H9 (cell line): ENCODE measurements around the gene RAC2. TPM values are rescaled to one million over a fixed set of nuclear protein-coding genes. Genes with fewer than 3 reads are reported as not detected.

Source experiments
- DNase-seq: peaks from one replicate; pipeline ENCODE4 v3.0.0-alpha.2; 2017
- H2AFZ ChIP-seq: one replicate; pipeline ENCODE4 v1.6.1; 2013; ENCODE audit warnings: mild to moderate bottlenecking, low read length, control low read depth, moderate library complexity
- H2AK5ac ChIP-seq: 2 replicates; pipeline ENCODE4 v1.6.1; 2013; ENCODE audit warnings: low read length, control low read depth, mixed read lengths; ENCODE audit not compliant: insufficient read length
- H2BK120ac ChIP-seq: one replicate; pipeline ENCODE4 v1.6.1; 2013; ENCODE audit warnings: low read depth, mild to moderate bottlenecking, low read length, control low read depth, inconsistent platforms; ENCODE audit not compliant: poor library complexity, severe bottlenecking
- H2BK12ac ChIP-seq: 2 replicates; pipeline ENCODE4 v1.6.1; 2013; ENCODE audit warnings: low read length, control low read depth, mixed read lengths, low read depth; ENCODE audit not compliant: insufficient read length
- H2BK15ac ChIP-seq: 2 replicates; pipeline ENCODE4 v1.6.1; 2013; ENCODE audit warnings: low read depth, low read length, control low read depth
- H2BK20ac ChIP-seq: one replicate; pipeline ENCODE4 v1.6.1; 2013; ENCODE audit warnings: low read depth, mild to moderate bottlenecking, low read length, control low read depth, inconsistent platforms; ENCODE audit not compliant: poor library complexity, severe bottlenecking
- H2BK5ac ChIP-seq: 2 replicates; pipeline ENCODE4 v1.6.1; 2013; ENCODE audit warnings: low read length, control low read depth, mixed read lengths; ENCODE audit not compliant: insufficient read length
- H3K14ac ChIP-seq: 2 replicates; pipeline ENCODE4 v1.6.1; 2013; ENCODE audit warnings: low read length, control low read depth; ENCODE audit not compliant: insufficient read depth
- H3K18ac ChIP-seq: 2 replicates; pipeline ENCODE4 v1.6.1; 2013; ENCODE audit warnings: low read depth, mild to moderate bottlenecking, mixed read lengths, low read length, control low read depth; ENCODE audit not compliant: insufficient read length
- H3K23ac ChIP-seq: 2 replicates; pipeline ENCODE4 v1.6.1; 2013; ENCODE audit warnings: low read length, control low read depth, mixed read lengths, low read depth; ENCODE audit not compliant: insufficient read length
- H3K23me2 ChIP-seq: 2 replicates; pipeline ENCODE4 v1.6.1; 2013; ENCODE audit warnings: low read depth, mild to moderate bottlenecking, mixed read lengths, low read length, control low read depth; ENCODE audit not compliant: insufficient read length, poor library complexity, severe bottlenecking
- H3K27ac ChIP-seq: 2 replicates; pipeline ENCODE4 v1.5.1; 2013; ENCODE audit warnings: low read length, control low read depth, mixed read lengths, low read depth; ENCODE audit not compliant: insufficient read length
- H3K27me3 ChIP-seq: 2 replicates; pipeline ENCODE4 v1.6.1; 2013; ENCODE audit warnings: low read length, control low read depth, inconsistent platforms; ENCODE audit not compliant: insufficient read depth
- H3K4ac ChIP-seq: 2 replicates; pipeline ENCODE4 v1.6.1; 2013; ENCODE audit warnings: low read depth, mild to moderate bottlenecking, control low read depth, inconsistent platforms, low read length, moderate library complexity
- H3K4me1 ChIP-seq: 2 replicates; pipeline ENCODE4 v1.6.1; 2013; ENCODE audit warnings: low read length, control low read depth, inconsistent platforms; ENCODE audit not compliant: insufficient read depth
- H3K4me2 ChIP-seq: 2 replicates; pipeline ENCODE4 v1.6.1; 2013; ENCODE audit warnings: low read length, control low read depth, mixed read lengths; ENCODE audit not compliant: insufficient read length, insufficient read depth
- H3K56ac ChIP-seq: 2 replicates; pipeline ENCODE4 v1.6.1; 2013; ENCODE audit warnings: low read depth, mild to moderate bottlenecking, mixed read lengths, low read length, control low read depth; ENCODE audit not compliant: insufficient read length
- H3K79me1 ChIP-seq: 2 replicates; pipeline ENCODE4 v1.6.1; 2013; ENCODE audit warnings: low read depth, mild to moderate bottlenecking, moderate library complexity, low read length, control low read depth, inconsistent platforms; ENCODE audit not compliant: insufficient read depth, poor library complexity, severe bottlenecking
- H3K79me2 ChIP-seq: 2 replicates; pipeline ENCODE4 v1.6.1; 2013; ENCODE audit warnings: low read length, control low read depth, inconsistent platforms; ENCODE audit not compliant: insufficient read depth
- H3K9ac ChIP-seq: 2 replicates; pipeline ENCODE4 v1.6.1; 2013; ENCODE audit warnings: low read length, control low read depth, mixed read lengths; ENCODE audit not compliant: insufficient read length; ENCODE audit errors: extremely low read depth
- H3K9me3 ChIP-seq: one replicate; pipeline ENCODE4 v1.6.1; 2013; ENCODE audit warnings: low read depth, low read length, inconsistent platforms; ENCODE audit not compliant: control insufficient read depth
- H3T11ph ChIP-seq: one replicate; pipeline ENCODE4 v1.6.1; 2013; ENCODE audit warnings: mild to moderate bottlenecking, low read length, control low read depth, inconsistent platforms
- H4K20me1 ChIP-seq: one replicate; pipeline ENCODE4 v1.6.1; 2013; ENCODE audit not compliant: control insufficient read depth, insufficient read length, insufficient read depth
- H4K5ac ChIP-seq: 2 replicates; pipeline ENCODE4 v1.6.1; 2013; ENCODE audit warnings: low read depth, mild to moderate bottlenecking, mixed read lengths, low read length, control low read depth; ENCODE audit not compliant: insufficient read length
- H4K8ac ChIP-seq: replicated peaks from 2 replicates; pipeline ENCODE4 v1.6.1; 2013; ENCODE audit warnings: low read length, control low read depth, mixed read lengths, low read depth; ENCODE audit not compliant: insufficient read length
- H4K91ac ChIP-seq: 2 replicates; pipeline ENCODE4 v1.6.1; 2013; ENCODE audit warnings: low read depth, mild to moderate bottlenecking, moderate library complexity, mixed read lengths, low read length, control low read depth; ENCODE audit not compliant: insufficient read length
- H3K27ac Mint-ChIP-seq, 3 experiments: 2 replicates in 2 of 3; 3 replicates in 1 of 3; pipeline ENCODE4 v1.8.0; 2020 to 2021; ENCODE audit warnings: mixed read lengths in 3 of 3, mild to moderate bottlenecking in 1 of 3, moderate library complexity in 1 of 3
- H3K27me3 Mint-ChIP-seq: 2 replicates; pipeline ENCODE4 v1.8.0; 2021; ENCODE audit warnings: low read depth, mild to moderate bottlenecking, moderate library complexity, mixed read lengths
- H3K36me3 Mint-ChIP-seq, 3 experiments: 2 replicates in 2 of 3; 3 replicates in 1 of 3; pipeline ENCODE4 v1.8.0; 2020 to 2021; ENCODE audit warnings: low read depth in 3 of 3, mixed read lengths in 3 of 3; ENCODE audit not compliant: insufficient read depth in 1 of 3
- H3K4me1 Mint-ChIP-seq, 2 experiments: 2 replicates each; pipeline ENCODE4 v1.8.0; 2020; ENCODE audit warnings: mixed read lengths in 2 of 2
- H3K4me3 Mint-ChIP-seq, 2 experiments: 2 replicates in 1 of 2; 3 replicates in 1 of 2; pipeline ENCODE4 v1.8.0; 2020 to 2021; ENCODE audit warnings: mild to moderate bottlenecking in 2 of 2, mixed read lengths in 2 of 2, moderate library complexity in 1 of 2
- H3K9me3 Mint-ChIP-seq, 2 experiments: 2 replicates in 1 of 2; 3 replicates in 1 of 2; pipeline ENCODE4 v1.8.0; 2020; ENCODE audit warnings: mild to moderate bottlenecking in 2 of 2, mixed read lengths in 2 of 2, moderate library complexity in 1 of 2
- CTCF ChIP-seq: fragments of 200-600 bp; sonication (generic); conservative IDR thresholded peaks from 3 replicates; pipeline ENCODE4 v1.8.0; 2021; ENCODE audit warnings: antibody characterized with exemption, mild to moderate bottlenecking
- WGBS: extraction: QIAGEN DNeasy Blood & Tissue Kit; methylation state at CpG from one replicate; pipeline ENCODE4 v1.1.7; 2013; ENCODE audit warnings: missing lambda C conversion rate, low lambda C conversion rate, mixed read lengths; ENCODE audit not compliant: insufficient read length; ENCODE audit errors: extremely low coverage; 5-methylcytosine and 5-hydroxymethylcytosine counted together
- total RNA-seq: library from RNA; stranded (reverse); gene quantifications from 2 replicates; pipeline ENCODE4 v1.2.1, GENCODE V29; 2021

The RAC2 gene
- total RNA-seq, 1 experiment from 2014 or later: 2.8 TPM

- Mint-ChIP-seq H3K4me3 (no peak overlapping the region), H3K27ac (no peak overlapping the region), H3K27me3 (peaks cover 17% of the 10 kb centered on the region), H3K4me1 (peaks cover 4 to 21% of the 10 kb centered on the region in 2 experiments; a peak in 3 of 4 replicates), H3K36me3 (no peaks in the 10 kb centered on the region), H3K9me3 (no peaks in the 10 kb centered on the region)
- Histone ChIP-seq H3K23ac (no peak overlapping the region), H3K18ac (no peak overlapping the region), H2BK120ac (no peak overlapping the region), H4K5ac (no peak overlapping the region), H3K9ac (no peak overlapping the region), H3K56ac (no peak overlapping the region), H3K9me3 (no peaks in the 10 kb centered on the region), H3K79me2 (no peaks in the 10 kb centered on the region), H3K4me1 (no peaks in the 10 kb centered on the region), H4K91ac (no peak overlapping the region), H3K23me2 (no peaks in the 10 kb centered on the region), H3K4me2 (no peak overlapping the region), H4K8ac (no peak overlapping the region), H3K14ac (no peak overlapping the region), H2AFZ (no peak overlapping the region), H3K79me1 (no peaks in the 10 kb centered on the region), H3K4ac (no peak overlapping the region), H4K20me1 (no peaks in the 10 kb centered on the region), H3T11ph (no peak overlapping the region), H2BK12ac (no peak overlapping the region), H2BK15ac (no peak overlapping the region), H3K27ac (no peak overlapping the region), H2BK20ac (no peak overlapping the region), H2AK5ac (no peak overlapping the region), H2BK5ac (no peak overlapping the region), H3K27me3 (no peaks in the 10 kb centered on the region)
- TF ChIP-seq CTCF: no peak
- no CpG with 5 or more reads among the region's 16 CpGs for WGBS
- no peak for DNase-seq
Measured at GRCh38 chr22:37206118-37206840, 37.8 kb downstream of the RAC2 start.
